ENCODE measurements around the gene HAGH.

The HAGH gene

GRCh38 chr16:1786242-1787055 lies 40.2 kb downstream of the HAGH start:
- DNase-seq (ENCODE audit: low spot score): no peak

- no peak for DNase-seq (ENCODE audit: low spot score)
Observed at GRCh38 chr16:1785846-1786170, 40.8 kb downstream of the HAGH start.

- no peak for DNase-seq (ENCODE audit: low spot score)
Observed at GRCh38 chr16:1784977-1785845, 41.4 kb downstream of the HAGH start.

GRCh38 chr16:1782408-1783264 lies 44.0 kb downstream of the HAGH start, which contains the start of the genes NUBP2 and SPSB3:
NUBP2 (plus strand) TSS chr16:1782960; CDS start chr16:1783021, 61 bp downstream.
SPSB3 (minus strand) TSS chr16:1782571; CDS start chr16:1781483, 1,088 bp downstream.
- DNase-seq (ENCODE audit: low spot score): peak; percentile 100

GRCh38 chr16:1781758-1782407 lies 44.7 kb downstream of the HAGH start:
- DNase-seq (ENCODE audit: low spot score): peak; percentile 22

- DNase-seq (ENCODE audit: low spot score): no peak
Observed at GRCh38 chr16:1781254-1781653, 45.4 kb downstream of the HAGH start.

- DNase-seq (ENCODE audit: low spot score): no peak
Observed at GRCh38 chr16:1780677-1781072, 46.0 kb downstream of the HAGH start.

GRCh38 chr16:1779741-1780676 lies 46.6 kb downstream of the HAGH start:
- DNase-seq (ENCODE audit: low spot score): no peak

GRCh38 chr16:1779234-1779701 lies 47.4 kb downstream of the HAGH start:
- DNase-seq (ENCODE audit: low spot score): no peak

GRCh38 chr16:1778200-1779179 lies 48.1 kb downstream of the HAGH start:
- no peak for DNase-seq (ENCODE audit: low spot score)

GRCh38 chr16:1777375-1778199 lies 49.0 kb downstream of the HAGH start:
- no peak for DNase-seq (ENCODE audit: low spot score)

GRCh38 chr16:1776991-1777374 lies 49.6 kb downstream of the HAGH start:
- DNase-seq (ENCODE audit: low spot score): no peak

GRCh38 chr16:1776672-1776955 lies 50.0 kb downstream of the HAGH start:
- DNase-seq (ENCODE audit: low spot score): no peak

GRCh38 chr16:1775846-1776671 lies 50.6 kb downstream of the HAGH start:
- no peak for DNase-seq (ENCODE audit: low spot score)

GRCh38 chr16:1775006-1775845 lies 51.4 kb downstream of the HAGH start:
- DNase-seq (ENCODE audit: low spot score): no peak

GRCh38 chr16:1774448-1774780 lies 52.2 kb downstream of the HAGH start:
- DNase-seq (ENCODE audit: low spot score): no peak
